Activated T-helper 1 cell treated with Interleukin-2 at 50 U/mL for 16 hours (primary cell): ENCODE data around the gene SRGAP1.

Experiments used
- DNase-seq: peaks from one replicate; pipeline ENCODE4 v3.0.0-alpha.2; 2020; ENCODE audit warnings: low read depth

SRGAP1 gene

DNA sequence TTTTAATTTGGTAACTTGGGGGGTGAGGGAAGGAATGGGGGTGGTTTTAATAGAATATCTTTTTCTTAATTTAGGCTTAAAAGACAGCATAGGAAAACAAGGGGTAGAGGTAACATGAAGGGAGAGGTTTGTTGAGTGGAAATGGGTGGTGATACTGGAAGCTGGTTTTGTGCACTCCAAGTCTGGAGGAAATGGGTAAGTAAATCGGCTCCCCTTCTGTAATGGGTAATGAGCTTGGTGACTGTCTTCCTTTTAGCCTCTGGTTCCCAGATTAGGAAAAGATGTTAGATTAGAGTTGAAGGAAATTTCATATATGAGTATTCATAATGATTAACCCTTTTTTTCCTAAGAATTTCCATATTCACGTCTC, 122.1 kb downstream of the SRGAP1 start:
- DNase-seq = no peak

DNA sequence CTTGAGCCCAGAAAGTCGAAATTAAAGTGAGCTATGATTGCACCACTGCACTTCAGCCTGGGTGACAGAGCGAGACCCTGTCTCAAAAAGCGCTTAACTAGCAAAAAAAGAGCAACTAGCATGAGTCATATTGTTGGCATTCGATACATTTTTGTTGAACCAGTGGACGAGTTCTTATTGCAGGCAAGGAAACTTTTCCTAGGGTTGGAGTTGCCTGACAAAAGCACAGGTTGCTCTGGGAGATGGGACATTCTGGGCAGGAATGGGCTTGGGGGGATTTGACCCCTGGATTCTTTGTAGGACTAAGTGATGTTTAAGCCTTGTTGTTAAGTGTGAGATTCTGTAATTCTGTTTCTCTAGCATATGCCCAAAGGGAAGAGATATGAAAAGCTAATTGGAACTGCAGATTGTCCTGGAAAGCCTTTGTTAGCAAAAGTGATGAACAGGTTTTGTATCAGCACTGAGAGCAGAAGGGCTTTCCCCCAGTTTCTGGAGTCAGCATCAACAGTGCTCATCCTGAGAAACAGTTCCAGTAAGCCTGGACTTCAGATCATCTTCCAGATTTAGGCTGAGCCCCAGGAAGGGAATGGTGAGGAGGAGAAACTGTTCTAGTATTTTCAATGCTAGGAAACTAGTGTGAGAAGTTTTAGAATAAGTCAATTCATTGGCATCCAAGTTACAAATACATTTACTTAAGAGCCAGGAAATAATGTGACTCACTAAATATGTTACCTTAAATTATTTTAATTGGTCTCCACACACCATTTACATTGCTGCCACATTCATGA, 123.1 kb downstream of the SRGAP1 start:
- DNase-seq = no peak

DNA sequence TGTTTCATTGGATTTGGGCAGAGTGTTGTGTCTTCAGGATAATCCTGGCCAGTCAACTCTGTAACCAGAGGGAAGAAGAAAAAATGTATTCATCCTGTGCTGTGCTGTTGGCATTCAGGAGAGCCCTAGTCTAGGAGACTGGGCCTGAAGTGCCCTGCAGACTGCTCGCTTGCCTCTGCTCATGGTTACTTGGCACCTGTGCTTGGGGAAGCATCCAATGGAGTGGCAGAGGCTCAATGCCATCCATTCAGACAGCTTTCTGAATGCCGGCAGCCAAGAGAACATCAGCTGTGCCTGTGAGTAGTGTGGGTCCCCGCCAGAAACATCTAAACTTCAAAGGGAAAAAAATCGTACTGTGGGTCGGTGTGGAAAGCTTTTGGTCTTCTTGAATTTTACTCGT, 124.2 kb downstream of the SRGAP1 start:
- DNase-seq = no peak

DNA sequence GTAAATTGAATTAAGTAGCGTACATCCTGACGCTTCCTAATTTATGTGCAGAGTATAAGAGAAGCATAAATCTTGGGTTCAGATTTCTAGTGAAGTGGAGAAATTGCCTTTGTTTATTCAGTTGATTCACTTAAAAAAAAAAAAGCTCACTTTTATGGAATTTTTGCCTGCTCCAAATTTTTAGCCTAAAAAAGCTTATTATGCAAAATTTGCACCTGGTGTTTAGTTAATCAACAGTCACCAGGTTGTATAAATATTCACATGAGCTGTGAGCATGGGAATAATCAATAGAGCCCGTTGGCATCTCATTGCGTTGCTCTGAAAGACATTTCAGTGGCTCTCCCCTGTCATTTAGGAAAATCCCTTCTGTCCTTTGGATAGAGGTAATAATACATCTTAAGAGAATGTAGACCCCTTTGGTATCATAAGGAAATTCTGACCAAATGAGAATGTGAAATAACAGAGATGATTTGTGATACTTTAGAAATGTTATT, 132.4 kb downstream of the SRGAP1 start:
- DNase-seq = no peak

DNA sequence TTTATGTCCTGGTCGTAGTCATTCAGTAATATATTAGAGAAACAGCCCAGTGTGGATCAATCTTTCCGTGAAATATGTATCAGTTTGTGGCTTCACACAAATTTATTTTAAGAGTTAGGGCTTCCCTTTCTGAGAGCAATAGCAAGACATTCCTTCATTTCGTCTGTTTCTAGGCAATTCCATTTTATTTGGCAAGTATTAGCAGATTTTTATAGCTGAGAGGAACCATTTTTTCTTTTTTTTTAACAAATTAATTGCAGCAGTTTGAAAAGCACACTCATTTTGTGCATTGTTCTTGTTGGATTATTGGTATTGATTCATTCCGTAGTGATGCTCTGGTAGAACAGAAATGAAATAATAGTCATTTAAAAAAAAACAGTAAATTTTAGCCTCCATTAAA, 132.9 kb downstream of the SRGAP1 start:
- DNase-seq = no peak

DNA sequence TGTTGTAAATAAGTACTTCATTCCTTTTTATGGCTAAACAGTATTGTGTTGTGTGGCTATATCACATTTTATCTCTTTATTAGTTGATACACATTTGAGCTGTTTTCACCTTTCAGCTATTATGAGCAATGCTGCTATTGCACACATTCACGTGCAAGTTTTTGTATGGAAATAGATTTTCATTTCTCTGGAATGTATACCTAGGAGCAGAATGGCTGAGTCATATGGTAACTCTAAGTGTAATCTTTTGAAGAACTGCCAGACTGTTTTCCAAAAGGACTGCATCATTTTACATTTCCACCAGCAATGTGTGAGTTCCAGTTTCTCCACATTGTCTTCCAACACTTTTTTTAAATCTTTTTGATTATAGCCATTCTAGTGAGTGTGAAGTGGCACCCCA, 134.0 kb downstream of the SRGAP1 start:
- no peak for DNase-seq

DNA sequence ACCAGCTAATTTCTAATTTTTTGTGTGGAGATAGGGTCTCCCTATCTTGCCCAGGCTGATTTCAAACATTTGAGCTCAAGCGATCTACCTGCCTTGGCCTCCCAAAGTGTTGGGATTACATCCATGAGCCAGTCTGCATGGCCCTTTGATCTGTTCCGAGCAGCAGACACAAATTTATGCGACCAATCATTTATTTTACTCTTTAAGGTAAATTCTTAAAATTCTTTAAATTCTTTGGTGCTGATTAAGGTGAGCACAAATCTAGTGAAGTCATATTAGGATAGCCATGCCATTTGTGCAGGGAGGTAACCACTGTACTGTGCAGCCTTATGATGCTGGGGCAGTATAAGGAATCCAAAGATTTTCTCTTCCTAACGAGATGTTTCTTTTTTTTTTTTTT, 135.7 kb downstream of the SRGAP1 start:
- no peak for DNase-seq

DNA sequence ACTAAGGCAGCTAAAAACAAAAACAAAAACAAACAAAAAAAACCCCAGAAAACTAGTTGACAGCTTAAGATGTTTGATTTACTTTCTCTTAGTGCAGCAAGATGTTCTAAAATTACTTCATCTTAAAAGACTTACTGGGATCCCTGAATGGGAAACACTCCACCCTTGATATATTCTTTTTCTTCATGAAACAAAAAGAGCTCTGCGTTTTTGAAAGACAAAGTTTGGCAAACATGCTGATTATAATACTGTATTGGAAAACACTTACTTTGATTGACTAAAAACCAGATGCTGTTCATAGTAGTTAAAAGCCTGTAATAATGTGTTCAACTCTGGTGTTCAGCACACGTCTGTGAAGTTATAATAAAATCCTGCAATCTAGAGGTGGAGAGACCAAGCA, 136.8 kb downstream of the SRGAP1 start:
- DNase-seq = no peak

DNA sequence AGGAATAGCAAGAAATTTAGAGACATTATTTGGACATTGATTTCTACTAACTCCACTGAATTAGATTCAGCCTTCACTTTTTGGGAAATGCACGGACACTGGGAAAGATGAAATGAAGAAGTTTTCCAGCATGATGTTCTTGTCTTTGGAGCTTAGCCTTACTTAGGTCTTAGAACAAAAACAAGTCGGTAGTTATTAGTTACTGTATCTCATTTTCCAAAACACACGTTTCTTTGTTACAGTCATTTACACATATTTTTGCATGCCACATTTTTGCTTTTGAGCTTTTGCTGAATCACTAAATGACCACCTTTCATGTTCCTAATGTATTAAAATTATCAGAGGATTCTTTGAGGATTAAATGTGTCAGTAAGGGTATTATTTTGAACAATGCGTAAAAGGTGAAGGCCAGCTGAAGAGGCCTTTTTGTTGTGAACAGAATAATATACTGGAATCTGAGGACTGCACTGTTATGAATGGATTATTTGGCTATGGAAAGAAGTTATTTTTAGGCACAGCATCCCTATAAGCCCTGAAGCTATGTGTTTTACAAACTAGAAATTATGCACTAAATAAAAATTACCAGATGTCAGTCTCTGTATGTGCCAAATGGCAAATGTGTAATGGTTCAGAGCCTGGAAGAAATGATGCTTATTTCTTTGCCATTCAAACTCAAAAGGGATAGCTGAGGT, 138.2 kb downstream of the SRGAP1 start:
- DNase-seq = no peak

DNA sequence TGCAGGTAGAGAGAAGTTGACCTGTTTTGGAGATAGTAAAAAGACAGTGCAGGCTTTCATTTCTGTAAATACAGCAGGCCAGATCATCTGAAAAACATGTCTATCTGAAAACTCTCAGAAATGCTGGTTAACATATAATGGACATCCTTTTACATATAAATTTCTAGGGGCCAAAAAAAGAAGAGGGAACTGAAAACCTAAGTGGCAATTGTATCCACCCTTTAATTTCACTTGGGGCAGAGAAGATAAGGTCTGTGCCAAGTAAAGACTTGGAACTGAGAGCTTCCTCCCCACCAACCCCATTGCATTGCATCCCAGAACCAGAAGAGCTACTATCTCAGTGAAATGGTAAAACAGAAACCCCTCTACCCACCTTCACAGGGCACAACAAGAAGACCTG, 141.0 kb downstream of the SRGAP1 start:
- no peak for DNase-seq

DNA sequence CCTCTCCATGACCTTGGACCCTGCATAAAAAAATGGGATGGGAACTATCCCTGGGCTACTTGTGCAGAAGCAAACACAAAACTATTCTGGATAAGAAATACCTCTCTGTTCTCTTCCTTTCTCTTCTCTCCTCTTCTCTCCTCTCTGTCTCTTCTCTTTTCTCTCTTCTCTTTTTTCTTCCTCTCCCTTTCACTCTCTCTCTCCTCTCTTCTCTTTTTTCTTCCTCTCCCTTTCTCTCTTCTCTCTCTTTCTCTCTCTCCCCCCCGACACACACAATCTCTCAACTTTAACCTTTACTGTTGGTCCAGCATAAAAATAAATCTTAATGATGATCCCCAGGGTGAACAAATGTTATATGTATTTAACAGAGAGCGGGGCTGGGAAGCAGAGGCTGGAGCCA, 141.4 kb downstream of the SRGAP1 start:
- DNase-seq = no peak

DNA sequence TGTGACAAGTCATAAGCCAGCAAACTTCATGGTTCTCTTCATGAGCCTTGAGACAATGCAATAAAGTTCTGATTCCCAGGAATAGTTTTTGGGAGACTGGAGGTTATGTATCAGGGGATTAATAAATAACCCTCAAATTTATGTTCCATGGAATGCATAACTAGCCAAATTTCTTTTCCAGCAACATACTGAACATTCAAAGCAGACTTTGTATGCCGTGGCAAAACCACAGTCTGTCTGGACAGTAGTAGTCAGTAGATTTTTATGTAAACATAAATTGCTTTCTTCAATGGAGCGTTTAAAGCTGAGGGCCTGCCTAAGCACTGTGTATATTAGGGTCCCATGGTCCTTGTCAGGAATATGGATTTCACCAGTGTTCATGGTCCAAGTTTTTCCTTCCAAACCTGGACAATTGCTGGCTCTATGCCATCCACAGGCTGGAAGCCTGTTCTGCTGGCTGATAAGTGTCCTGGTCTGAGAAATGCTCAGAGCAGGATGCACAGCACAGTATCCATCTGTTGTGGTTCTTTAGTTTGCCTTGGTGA, 144.9 kb downstream of the SRGAP1 start:
- no peak for DNase-seq

DNA sequence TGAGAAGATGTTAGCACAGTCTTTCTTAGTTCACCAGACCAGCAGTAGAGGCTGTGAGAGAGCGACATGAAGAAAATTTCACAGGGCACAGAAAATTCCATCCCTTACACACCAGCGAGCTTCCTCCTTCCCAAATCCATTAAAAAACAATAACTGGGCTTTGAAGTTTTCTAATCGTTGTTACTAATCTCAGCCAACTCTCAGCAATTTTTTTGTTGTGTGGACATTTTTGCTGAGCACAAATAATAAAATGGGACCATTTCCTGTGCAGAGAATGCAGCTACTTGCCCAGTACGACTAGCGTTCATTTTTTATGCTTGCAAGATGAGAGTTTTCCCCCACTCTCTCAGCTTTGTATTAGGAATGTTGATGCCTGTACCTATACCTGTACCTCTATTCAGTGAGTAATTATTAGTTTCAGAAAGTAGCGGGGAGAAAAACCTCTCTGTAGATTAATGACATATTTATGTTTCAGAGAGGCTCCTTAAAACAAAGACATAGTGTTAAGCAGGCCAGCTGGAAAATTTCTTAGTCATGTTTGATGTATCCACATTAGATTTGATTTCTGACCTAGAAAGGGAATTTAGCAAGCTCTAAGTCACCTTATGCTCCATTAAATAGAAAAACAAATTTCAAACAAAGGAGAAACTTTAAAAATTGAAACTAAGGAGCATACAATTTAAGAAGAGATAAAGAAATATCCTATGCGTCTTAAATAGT, 146.5 kb downstream of the SRGAP1 start:
- DNase-seq = no peak

DNA sequence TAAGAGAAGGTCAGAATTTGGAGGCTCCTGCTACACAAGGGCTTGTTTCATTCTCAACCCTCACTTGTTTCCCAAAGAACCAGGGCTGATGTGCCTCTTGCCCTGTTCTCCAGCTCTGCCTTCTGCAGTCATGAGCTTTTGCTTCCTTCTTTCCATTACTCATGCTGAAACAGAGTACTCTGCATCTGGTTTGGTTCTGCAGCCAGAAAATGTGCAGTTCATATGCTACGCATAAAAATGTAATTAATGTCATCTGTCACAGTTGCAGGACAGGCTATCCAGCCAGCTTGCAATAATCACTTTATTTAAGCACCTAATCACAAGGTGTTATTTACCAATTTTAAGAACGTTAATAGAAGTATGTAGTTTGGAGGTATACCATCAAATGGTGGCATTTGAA, 150.2 kb downstream of the SRGAP1 start:
- DNase-seq = no peak

DNA sequence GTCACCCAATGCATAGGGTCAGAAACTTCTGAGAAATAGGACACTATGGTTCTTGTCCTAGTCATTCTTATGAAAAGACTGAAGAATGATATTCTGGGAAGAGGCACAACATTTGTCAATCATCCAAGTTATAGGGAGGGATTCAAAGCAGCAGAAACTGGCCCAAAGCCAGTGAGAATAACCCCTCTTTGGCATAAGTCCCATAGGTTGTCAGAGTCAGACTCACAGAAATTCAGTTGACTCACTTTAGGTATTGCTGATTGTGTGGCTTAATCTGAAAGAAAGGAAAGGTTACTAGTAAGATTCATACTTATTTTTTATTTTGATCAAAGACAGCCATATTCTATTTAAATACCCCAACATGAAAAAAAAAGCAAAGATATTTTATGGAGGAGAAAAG, 151.0 kb downstream of the SRGAP1 start:
- DNase-seq = no peak

DNA sequence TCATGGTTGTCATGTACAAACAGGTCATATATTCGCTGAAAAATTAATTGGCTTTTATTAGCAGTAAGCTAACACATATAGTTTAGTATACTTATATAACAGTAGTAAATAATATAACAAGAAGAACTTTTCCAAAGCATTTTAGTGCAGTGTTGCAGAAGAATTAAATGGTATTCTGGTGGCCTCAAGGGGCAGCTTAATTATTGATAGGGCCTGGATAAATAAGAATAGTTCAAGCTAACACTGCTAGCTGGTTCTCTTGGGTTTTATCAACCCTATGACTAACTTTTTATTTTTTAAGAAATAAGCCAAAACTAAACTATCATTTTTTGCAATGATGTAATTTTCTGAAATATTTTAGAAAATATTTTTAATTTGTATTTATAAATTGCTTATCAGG, 152.1 kb downstream of the SRGAP1 start:
- no peak for DNase-seq

DNA sequence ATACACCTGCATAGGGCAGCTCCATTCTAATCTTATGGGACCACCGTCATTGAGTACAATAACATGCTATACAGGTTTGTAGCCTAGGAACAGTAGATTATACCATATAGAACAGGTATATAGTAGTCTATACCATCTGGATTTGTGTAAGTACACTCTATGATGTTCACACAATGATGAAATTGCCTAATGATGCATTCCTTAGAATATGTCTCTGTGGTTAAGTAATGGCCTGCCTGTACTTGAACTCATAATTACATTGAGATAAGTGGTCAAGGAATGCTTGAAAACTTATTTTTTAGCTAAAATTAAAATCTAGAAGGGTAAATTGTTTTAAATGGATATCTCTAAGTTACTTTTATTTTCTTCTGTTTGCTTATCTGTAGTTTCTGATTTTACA, 152.7 kb downstream of the SRGAP1 start:
- DNase-seq = no peak

DNA sequence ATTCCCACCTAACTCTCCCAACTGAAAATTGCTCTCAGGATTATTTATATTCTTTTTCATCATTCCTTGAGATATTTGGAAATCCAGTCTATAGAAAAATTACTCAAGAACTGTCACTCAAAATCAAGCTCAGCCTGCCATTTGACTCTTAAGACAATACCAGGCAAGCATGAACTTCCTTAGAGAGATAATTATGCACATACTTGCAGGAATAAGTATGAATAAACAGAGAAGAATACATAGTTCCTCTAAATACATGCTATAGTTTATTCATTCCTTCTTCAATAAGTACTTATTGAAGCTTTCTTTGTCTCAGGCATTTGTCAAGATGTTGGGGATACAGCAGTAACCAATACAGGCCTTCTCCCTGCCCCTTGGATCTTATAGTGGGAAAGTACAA, 154.1 kb downstream of the SRGAP1 start:
- DNase-seq = no peak

DNA sequence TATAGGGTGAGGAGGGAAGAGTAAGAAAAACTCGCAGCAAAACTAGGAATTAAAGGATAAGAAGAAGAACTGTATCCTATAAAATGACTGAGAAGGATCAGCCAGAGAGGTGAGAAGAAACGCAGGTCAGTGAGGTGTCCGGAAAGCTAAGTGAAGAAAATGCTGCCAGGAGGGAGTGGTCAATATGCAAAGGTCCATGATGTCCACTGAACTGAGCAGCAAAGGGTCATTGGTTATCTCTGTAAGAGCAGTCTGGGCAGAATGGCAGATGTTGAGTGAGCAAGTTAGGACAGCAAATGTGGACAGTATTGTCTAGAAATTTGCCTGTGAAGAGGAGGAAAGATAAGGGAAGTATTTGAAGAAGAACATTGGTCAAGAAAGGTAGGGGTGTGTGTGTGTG, 155.4 kb downstream of the SRGAP1 start:
- DNase-seq = no peak

DNA sequence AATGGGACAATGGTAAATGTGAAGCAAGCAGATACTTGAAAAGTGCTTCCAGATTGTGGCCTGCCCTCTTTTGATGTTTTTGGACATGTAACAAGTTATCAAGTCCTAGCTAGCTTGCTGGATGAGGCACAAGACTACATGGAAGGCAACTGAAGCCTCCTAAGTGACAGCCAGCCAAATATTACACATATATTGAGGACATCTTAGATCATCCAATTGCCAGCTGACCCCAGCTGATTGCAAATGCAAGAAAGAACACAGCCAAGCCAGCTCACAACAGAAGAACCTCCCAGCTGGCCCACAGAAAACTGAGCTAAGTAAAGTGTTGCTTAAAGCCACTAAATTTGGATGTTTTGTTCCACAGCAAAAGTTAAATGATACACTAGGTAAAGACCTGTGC, 156.9 kb downstream of the SRGAP1 start:
- DNase-seq = no peak

DNA sequence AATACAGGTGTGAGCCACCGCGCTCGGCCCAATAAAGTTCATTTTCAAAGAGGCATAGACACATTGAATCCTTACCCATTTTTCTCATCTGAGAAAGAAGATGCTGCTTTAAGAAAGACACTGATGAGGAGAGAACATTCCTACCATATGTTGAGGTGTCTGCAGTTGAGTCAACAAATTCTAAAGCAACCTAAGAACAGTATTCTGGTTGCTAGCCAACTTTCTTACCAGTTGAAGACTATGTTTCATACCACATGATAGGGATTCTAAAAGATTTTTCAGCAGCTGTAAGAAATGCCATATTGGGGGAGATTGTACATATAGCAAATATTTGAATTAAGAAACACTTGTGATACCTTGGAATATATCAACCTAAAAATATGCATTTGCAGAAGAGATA, 160.1 kb downstream of the SRGAP1 start:
- DNase-seq = no peak

DNA sequence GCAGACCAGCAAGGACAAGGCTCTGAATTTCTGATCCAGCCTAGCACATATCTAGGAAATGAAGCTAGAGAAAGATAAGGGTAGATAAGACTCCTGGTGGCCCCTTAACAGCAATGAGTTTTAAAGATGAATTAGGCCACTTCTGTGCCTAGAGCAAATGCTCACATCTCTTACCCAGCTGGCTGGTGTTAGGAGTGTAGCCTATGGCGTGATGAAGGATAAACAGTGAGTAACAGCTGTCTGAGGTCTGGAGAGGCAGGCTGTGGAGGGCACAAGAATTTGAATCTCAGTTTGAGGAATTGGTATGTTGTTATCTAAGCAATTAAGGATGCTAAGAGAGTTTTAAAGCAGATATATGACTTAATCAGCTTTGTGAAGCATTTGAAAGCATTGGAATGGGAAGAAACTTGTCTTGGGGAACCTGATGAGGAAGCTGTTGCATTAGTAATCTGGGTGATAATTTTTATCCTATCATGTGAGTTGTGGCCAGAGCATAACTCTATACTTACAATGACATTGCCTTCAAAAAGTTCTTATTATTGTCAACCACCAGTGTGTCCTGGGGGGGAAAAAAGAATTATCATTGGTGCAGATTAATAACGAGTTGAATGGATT, 161.8 kb downstream of the SRGAP1 start:
- DNase-seq = no peak
